Measurements from ENCODE around the gene MACROD2.

MACROD2 gene

DNA sequence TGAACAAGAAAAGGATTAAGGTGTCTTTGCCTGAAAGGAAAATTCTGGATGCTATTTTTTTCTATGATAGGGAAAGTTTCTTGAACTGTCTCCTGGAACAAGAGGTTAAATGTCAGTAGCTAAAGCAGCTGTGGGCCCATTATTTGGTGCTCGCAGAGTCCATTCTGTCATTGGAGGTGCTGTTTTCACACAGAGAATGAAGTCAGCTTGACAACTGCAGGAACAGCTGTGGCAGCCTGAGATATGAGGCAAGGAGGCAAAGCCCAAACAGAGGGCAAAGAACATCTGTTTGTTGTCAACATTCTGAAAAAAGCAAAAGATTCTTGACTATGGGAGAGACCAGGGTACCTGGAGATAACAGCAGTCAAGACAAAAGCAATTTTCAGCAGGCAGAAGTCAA is 2029.8 kb downstream of the MACROD2 start:
- DNase-seq (ENCODE audit: low read depth, low spot score): no peak
- TF ChIP-seq, protein P1, sequence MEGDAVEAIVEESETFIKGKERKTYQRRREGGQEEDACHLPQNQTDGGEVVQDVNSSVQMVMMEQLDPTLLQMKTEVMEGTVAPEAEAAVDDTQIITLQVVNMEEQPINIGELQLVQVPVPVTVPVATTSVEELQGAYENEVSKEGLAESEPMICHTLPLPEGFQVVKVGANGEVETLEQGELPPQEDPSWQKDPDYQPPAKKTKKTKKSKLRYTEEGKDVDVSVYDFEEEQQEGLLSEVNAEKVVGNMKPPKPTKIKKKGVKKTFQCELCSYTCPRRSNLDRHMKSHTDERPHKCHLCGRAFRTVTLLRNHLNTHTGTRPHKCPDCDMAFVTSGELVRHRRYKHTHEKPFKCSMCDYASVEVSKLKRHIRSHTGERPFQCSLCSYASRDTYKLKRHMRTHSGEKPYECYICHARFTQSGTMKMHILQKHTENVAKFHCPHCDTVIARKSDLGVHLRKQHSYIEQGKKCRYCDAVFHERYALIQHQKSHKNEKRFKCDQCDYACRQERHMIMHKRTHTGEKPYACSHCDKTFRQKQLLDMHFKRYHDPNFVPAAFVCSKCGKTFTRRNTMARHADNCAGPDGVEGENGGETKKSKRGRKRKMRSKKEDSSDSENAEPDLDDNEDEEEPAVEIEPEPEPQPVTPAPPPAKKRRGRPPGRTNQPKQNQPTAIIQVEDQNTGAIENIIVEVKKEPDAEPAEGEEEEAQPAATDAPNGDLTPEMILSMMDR (IDR thresholded peaks at IDR 0.05; ENCODE audit: insufficient read depth, low read length, missing control alignments): no peak
- no peak overlapping the region for H3K4me3 ChIP-seq (ENCODE audit: low read depth, low read length)
- ChIA-PET POLR2A (no interaction called here), CTCF (no interaction called here)

DNA sequence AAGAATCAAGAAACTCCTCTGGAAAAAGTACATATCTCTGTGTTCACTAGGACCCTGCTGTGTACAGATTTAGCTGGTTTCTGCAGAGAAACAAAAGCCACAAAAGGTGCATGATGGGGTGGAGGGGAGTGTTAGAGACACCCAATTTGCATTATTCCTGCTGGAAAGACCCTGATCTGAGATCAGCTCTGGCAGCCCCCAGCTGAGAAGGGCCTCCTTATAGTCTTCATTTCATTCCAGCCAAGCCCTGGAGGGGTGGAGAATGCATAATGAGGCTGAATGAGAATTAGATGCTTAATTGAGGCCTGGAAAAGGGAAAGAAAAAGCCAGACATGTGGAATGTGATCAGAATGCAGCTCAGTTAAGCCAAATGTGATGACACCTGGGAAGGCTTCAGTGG is 2032.4 kb downstream of the MACROD2 start:
- POLR2A ChIA-PET: no interaction called here

DNA sequence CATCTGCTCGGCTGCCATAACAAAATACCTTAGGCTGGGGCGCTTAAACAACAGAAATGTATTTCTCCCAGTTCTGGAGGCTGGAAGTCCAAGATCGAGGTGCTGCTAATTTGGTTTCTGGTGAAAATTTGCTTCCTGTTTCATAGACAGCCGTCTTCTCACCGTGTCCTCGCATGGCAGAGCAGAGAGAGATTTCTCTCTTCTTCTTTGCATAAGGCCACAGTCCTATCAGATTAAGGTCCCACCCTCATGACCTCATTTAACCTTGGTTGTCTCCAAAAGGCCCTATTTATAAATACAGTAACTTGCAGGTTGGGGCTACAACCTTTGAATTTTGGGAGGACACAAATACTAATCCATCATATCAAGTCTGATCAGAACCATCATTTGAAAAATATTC is 2033.6 kb downstream of the MACROD2 start:
- TF ChIP-seq, protein P1 (IDR thresholded peaks at IDR 0.05; ENCODE audit: insufficient read depth, low read length, missing control alignments): no peak
- CTCF ChIA-PET: no interaction called here
- POLR2A ChIA-PET: no interaction called here
- DNase-seq (ENCODE audit: low read depth, low spot score): no peak
- no peak overlapping the region for H3K4me3 ChIP-seq (ENCODE audit: low read depth, low read length)

More for the DNA sequence above, 2032.4 kb downstream of the MACROD2 start:
- DNase-seq (ENCODE audit: low read depth, low spot score): no peak
- CTCF ChIA-PET: no interaction called here
- no peak overlapping the region for H3K4me3 ChIP-seq (ENCODE audit: low read depth, low read length)
- TF ChIP-seq, protein P1 (IDR thresholded peaks at IDR 0.05; ENCODE audit: insufficient read depth, low read length, missing control alignments): no peak

DNA sequence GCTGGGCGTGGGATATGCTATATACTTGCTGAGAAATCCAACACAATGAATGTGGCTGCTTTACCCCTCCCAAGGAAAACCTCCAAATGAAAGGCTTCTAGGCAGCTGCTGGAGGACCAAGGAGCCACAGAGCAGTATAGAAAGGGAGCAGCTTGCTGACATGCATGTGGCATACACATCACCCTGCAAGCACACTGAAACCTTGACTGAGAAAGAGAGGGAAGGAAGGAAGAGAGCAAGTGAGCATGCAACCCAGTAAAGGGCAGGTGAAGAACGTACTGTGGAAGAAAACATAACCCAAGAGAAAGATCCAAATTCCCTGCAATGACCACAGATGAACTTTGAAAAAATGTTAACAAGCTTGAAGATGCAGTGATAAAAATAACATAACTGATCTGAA is 2034.9 kb downstream of the MACROD2 start:
- DNase-seq (ENCODE audit: low read depth, low spot score): no peak
- no peak overlapping the region for H3K4me3 ChIP-seq (ENCODE audit: low read depth, low read length)
- TF ChIP-seq, protein P1 (IDR thresholded peaks at IDR 0.05; ENCODE audit: insufficient read depth, low read length, missing control alignments): no peak
- CTCF ChIA-PET: no interaction called here
- POLR2A ChIA-PET: no interaction called here

DNA sequence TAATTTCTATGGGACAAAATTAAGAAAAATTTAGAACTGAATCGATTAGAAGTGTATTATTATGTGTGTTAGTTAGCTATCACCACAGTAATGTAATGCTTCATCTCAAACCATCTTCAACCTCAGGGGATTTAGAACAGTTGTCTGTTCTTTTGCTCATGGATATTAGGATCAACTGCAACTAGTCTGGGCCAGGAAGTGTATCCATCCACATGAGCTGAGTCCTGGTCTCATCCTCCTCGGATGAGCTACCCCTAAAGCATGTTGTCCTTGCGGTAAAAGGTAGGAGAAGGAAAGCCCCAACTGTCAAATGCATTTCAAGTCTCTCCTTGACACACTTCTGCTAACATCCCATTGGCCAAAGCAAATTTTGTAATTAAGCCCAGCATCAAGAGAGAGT is 2040.3 kb downstream of the MACROD2 start:
- no peak overlapping the region for H3K4me3 ChIP-seq (ENCODE audit: low read depth, low read length)
- TF ChIP-seq, protein P1 (IDR thresholded peaks at IDR 0.05; ENCODE audit: insufficient read depth, low read length, missing control alignments): no peak
- CTCF ChIA-PET: no interaction called here
- POLR2A ChIA-PET: no interaction called here
- DNase-seq (ENCODE audit: low read depth, low spot score): no peak

DNA sequence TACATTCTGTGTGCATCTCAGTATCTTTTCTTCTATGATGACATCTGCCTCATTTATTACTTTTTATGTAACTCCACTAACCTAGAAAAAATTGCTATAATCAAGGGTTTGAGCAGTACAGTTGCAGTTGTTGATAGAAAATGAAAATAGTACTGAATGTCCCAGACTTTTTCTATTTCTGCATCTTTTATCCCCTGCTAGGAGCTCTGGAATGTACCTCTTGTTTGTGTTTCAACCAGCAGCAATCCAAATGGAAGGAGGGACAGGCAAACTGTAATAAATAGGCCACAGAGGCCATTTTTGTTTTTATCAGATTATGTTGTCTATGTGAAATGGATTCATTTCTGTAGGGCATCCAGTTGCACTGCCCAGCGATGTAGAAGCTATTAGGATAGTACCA is 2041.0 kb downstream of the MACROD2 start:
- POLR2A ChIA-PET: no interaction called here
- no peak overlapping the region for H3K4me3 ChIP-seq (ENCODE audit: low read depth, low read length)
- TF ChIP-seq, protein P1 (IDR thresholded peaks at IDR 0.05; ENCODE audit: insufficient read depth, low read length, missing control alignments): no peak
- CTCF ChIA-PET: no interaction called here
- no peak for DNase-seq (ENCODE audit: low read depth, low spot score)
